Activated T-cell treated with anti-CD3 and anti-CD28 coated beads for 48 hours (primary cell): ENCODE measurements around the gene ADSS2.
"Not testable (repeated sequence)": the region's sequence is repeated elsewhere in the genome, so short reads cannot be mapped to it uniquely, and the experiment has no call there.

Experiments used
- DNase-seq: peaks from one replicate; pipeline ENCODE4 v3.0.0-alpha.2; 2020; ENCODE audit warnings: low read depth

The ADSS2 gene

DNA sequence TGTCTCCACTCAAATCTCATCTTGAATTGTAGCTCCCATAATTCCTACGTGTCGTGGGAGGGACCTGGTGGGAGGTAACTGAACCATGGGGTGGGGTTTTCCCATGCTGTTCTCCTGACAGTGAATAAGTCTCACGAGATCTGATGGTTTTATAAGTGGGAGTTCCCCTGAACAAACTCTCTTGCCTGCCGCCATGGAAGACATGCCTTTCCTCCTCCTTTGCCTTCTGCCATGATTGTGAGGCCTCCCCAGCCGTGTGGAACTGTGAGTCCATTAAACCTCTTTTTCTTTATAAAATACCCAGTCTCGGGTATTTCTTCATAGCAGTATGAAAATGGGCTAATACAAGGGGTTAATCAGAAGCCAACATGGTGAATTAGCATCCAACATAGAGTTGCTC, 86.4 kb downstream of the ADSS2 start:
- not testable (repeated sequence) for DNase-seq

DNA sequence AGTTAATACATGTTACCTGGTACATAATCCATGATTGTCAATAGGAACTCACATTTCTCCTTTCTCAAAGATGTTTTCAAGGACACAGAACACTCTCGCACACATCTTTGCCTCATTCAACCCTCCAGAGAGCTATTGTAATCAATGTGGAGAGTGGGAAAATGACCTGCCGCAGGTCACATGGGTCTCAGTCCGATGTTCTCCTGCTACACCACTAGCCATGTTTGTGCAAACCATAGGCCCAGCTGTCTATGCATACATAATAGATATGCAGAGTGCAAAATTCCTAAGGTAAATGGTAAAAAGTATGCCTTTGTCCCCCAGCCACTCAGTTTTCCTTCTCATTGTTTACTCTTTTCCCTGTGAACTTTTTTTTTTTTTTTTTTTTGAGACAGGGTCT, 89.2 kb downstream of the ADSS2 start:
- DNase-seq, result no peak

DNA sequence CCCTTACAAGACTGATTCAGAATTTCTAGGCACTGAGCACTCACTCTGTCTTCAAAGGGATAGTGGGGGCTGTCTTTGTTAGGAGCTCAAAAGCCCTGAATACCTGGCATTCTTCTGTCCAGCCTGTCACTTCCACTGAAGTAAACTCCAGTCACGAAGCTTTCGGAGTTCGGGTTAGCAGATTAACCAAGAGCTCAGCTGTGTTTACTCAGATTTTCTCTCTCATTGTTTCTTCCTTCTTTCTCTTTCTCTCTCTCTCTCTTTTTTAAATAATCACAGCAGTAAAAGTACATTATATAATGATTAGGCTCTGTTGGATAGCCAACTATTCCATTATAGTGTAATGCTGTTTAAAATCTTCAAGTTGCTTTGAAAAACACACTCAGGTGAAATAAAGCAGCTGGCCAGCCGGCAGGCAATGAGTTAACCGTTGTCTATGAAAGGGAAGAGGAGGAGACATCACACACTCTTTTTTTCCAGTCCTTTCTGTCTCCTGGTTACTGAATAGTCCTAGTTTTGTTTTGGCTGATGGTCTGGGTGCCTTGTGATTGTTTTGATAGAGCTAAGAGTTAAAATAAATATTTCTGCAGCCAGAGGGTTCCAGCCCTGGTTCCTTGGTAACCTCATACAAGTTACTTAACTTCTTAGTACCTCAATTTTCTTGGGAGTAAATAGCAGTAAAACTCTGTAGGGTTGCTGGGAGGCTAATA, 89.8 kb downstream of the ADSS2 start:
- no peak for DNase-seq
